RWPE2 (cell line): ENCODE results near the gene DEPDC7.
"Not testable (repeated sequence)": the region's sequence is repeated elsewhere in the genome, so short reads cannot be mapped to it uniquely, and the experiment has no call there.

Source experiments
- ATAC-seq: fragments of 200-7000 bp; cut with Tn5 transposase; 3 replicates; pipeline ENCODE4 v1.9.1; 2021; ENCODE audit warnings: low read depth
- DNase-seq: peaks from one replicate; pipeline ENCODE4 v3.0.0-alpha.2; 2020; ENCODE audit warnings: low spot score
- H3K27ac ChIP-seq: fragments of 450-650 bp; 2 replicates; pipeline ENCODE4 v1.5.1; 2017; ENCODE audit warnings: mild to moderate bottlenecking; ENCODE audit not compliant: poor library complexity, severe bottlenecking
- H3K27me3 ChIP-seq: fragments of 250-450 bp; sonication (Bioruptor Pico); 2 replicates; pipeline ENCODE4 v1.5.1; 2021; ENCODE audit warnings: mild to moderate bottlenecking, moderate library complexity; ENCODE audit not compliant: insufficient read depth, poor library complexity, severe bottlenecking
- H3K36me3 ChIP-seq: fragments of 250-450 bp; sonication (Bioruptor Pico); 2 replicates; pipeline ENCODE4 v1.5.1; 2020; ENCODE audit warnings: low read depth, mild to moderate bottlenecking, moderate library complexity
- H3K4me1 ChIP-seq: fragments of 250-450 bp; sonication (Bioruptor Pico); 2 replicates; pipeline ENCODE4 v1.5.1; 2021; ENCODE audit warnings: mild to moderate bottlenecking, moderate library complexity; ENCODE audit not compliant: insufficient read depth, poor library complexity, severe bottlenecking
- H3K4me3 ChIP-seq: fragments of 250-450 bp; sonication (Bioruptor Pico); 2 replicates; pipeline ENCODE4 v1.5.1; 2021; ENCODE audit warnings: mild to moderate bottlenecking, moderate library complexity; ENCODE audit not compliant: severe bottlenecking
- H3K9me3 ChIP-seq: fragments of 250-450 bp; sonication (Bioruptor Pico); 2 replicates; pipeline ENCODE4 v1.5.1; 2021; ENCODE audit warnings: mild to moderate bottlenecking, moderate library complexity; ENCODE audit not compliant: severe bottlenecking
- TF ChIP-seq, protein P1 (sequence below): fragments of 450-650 bp; IDR thresholded peaks from one replicate; pipeline ENCODE4 v1.5.1; 2017; ENCODE audit warnings: mild to moderate bottlenecking, moderate library complexity; ENCODE audit not compliant: poor library complexity, severe bottlenecking

DEPDC7 gene

DNA sequence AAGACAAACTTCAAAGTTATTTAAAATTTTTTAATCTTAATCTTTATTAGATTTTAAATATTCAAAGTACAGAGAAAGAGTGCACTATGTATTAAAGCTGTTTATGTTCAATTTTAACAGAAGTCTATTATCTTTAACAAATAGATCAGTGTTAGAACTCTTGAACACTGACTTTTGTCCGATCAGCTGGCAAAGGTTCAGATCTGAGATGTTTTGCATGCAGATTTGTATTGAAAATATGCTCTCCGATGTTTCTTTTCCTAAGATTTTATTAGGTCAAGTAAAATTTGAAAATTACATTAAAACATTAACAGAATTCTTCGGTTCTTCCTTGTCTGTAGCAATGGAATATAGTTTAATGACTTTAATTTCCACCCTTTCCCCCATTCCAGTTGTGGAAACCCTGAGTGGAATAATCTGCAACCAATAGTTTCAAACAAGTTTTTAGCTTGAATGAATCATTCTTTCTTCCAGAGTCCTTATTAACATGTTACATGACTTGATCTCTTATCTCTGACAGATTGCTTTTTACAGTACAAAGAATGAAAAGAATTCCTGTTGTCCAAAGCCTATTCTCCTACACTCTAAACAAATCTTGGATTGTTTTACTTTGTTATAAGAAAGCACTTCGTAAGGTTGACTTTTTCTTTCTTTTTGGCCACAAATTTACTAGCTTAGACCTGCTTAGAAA is 12.3 kb downstream of the DEPDC7 start:
- no peak for DNase-seq
- Histone ChIP-seq H3K4me3 (no peak overlapping the region), H3K4me1 (peaks cover 3% of the 10 kb centered on the region), H3K36me3 (peaks cover 44% of the 10 kb centered on the region), H3K9me3 (no peaks in the 10 kb centered on the region), H3K27ac (no peak overlapping the region), H3K27me3 (no peaks in the 10 kb centered on the region)
- ATAC-seq, result no peak
- TF ChIP-seq, protein P1, sequence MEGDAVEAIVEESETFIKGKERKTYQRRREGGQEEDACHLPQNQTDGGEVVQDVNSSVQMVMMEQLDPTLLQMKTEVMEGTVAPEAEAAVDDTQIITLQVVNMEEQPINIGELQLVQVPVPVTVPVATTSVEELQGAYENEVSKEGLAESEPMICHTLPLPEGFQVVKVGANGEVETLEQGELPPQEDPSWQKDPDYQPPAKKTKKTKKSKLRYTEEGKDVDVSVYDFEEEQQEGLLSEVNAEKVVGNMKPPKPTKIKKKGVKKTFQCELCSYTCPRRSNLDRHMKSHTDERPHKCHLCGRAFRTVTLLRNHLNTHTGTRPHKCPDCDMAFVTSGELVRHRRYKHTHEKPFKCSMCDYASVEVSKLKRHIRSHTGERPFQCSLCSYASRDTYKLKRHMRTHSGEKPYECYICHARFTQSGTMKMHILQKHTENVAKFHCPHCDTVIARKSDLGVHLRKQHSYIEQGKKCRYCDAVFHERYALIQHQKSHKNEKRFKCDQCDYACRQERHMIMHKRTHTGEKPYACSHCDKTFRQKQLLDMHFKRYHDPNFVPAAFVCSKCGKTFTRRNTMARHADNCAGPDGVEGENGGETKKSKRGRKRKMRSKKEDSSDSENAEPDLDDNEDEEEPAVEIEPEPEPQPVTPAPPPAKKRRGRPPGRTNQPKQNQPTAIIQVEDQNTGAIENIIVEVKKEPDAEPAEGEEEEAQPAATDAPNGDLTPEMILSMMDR, result no peak

GRCh38 chr11:33028537-33028914 is 12.8 kb downstream of the DEPDC7 start:
- Histone ChIP-seq H3K27me3 (no peaks in the 10 kb centered on the region), H3K4me1 (peaks cover 3% of the 10 kb centered on the region), H3K27ac (no peak overlapping the region), H3K4me3 (no peak overlapping the region), H3K9me3 (no peaks in the 10 kb centered on the region), H3K36me3 (peaks cover 49% of the 10 kb centered on the region)
- DNase-seq (no peak), ATAC-seq (no peak)
- TF ChIP-seq, protein P1, result no peak

- H3K27me3 ChIP-seq, H3K9me3 ChIP-seq, DNase-seq, H3K4me1 ChIP-seq, H3K4me3 ChIP-seq, ATAC-seq, H3K27ac ChIP-seq: not testable (repeated sequence)
- H3K36me3 ChIP-seq, result peaks cover 54% of the 10 kb centered on the region
These were observed 13.5 kb downstream of the DEPDC7 start for GRCh38 chr11:33029218-33029617.

DNA sequence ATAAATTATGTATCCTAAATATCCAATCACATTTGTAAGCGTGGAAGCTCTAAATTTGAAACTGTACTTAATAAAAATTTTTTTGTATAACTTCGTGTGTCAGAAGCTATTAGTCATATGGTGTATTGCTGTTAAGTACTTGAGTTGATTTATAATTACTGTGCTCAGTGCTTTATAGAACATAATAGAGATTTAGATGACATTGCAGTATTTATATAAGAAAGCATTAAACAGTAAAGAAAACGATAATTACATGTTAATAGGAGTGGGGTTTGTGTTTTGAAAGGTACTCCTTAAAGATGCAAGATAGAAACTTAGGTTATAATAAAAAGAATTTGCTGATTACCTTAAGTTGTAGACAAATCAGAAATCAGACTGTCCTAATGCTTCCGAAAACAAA is 17.8 kb downstream of the DEPDC7 start:
- no peak for ATAC-seq
- no peaks in the 10 kb centered on the region for H3K4me1 ChIP-seq
- H3K27me3 ChIP-seq, result no peaks in the 10 kb centered on the region
- H3K4me3 ChIP-seq, result no peak overlapping the region
- peaks cover 45% of the 10 kb centered on the region for H3K36me3 ChIP-seq
- no peak overlapping the region for H3K27ac ChIP-seq
- TF ChIP-seq, protein P1, result no peak
- DNase-seq, result no peak
- no peaks in the 10 kb centered on the region for H3K9me3 ChIP-seq

DNA sequence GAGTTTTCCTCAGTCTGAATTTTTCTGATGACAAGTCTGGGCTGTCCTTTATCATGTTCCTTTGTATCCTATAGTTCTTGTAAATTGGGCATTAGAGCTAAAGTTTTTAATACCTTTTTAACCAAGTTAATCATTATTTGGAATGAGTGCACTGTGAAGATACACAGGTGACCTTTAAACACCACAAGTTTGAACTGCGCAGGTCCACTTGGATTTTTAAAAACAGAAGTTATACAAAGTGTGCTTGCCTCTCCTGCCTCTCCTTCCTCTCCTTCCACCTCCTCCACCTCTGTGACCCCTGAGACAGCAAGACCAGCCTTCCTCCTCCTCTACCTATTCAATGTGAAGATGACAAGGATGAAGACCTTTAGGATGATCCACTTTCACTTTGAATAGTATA is 19.3 kb downstream of the DEPDC7 start:
- ATAC-seq, result no peak
- TF ChIP-seq, protein P1, result no peak
- no peaks in the 10 kb centered on the region for H3K9me3 ChIP-seq
- DNase-seq, result no peak
- no peaks in the 10 kb centered on the region for H3K4me1 ChIP-seq
- H3K27me3 ChIP-seq, result no peaks in the 10 kb centered on the region
- H3K36me3 ChIP-seq, result peaks cover 34% of the 10 kb centered on the region
- H3K27ac ChIP-seq, result no peak overlapping the region
- H3K4me3 ChIP-seq, result no peak overlapping the region
